ENCODE results near the gene PLPP3.
A peak's percentile ranks its signal among the peaks of the same experiment; 100 is the strongest.

PLPP3 gene

DNA sequence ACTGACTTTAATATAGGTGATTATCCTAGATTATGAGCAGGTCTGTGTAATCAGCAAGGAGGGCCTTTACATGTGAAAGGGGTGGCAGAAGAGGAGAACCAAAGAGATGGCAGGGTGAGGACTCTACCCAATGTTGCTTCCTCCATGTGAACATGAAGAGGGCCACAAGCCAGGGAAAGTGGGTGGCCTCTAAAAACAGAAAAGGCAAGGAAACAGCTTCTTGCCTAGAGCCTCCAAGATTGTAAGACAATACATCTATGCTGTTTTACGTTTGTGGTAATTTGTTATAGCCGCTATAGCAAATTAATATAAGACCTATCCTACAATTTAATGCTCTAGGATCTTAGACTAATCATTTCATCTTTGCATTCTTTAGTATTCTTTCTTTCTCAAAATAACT, 85.5 kb downstream of the PLPP3 start:
- no peak overlapping the region for H3K14ac ChIP-seq (ENCODE audit: low read length)
- H4K12ac ChIP-seq (ENCODE audit: low read depth, low read length): no peak overlapping the region
- H3K18ac ChIP-seq (ENCODE audit: low read length): peak overlapping the region; percentile 24
- H3K4me2 ChIP-seq (ENCODE audit: low read length): no peak overlapping the region
- WGBS (ENCODE audit: extremely low coverage, insufficient coverage, insufficient read length): no CpG with 5 or more reads among the region's 2 CpGs
- H3K4me1 ChIP-seq (ENCODE audit: control insufficient read depth in 1 of 2, insufficient read depth in 2 of 2, low read length in 2 of 2): peaks cover 9 to 18% of the 10 kb centered on the region in 2 experiments
- no peak overlapping the region for H2BK5ac ChIP-seq (ENCODE audit: low read depth, low read length, poor library complexity)
- peaks cover 2% of the 10 kb centered on the region for H3K79me2 ChIP-seq (ENCODE audit: control insufficient read depth, insufficient read depth, low read length, poor library complexity)
- no peak overlapping the region for H2AFZ ChIP-seq (ENCODE audit: insufficient read depth, low read length, poor library complexity)
- H3K4me3 ChIP-seq (ENCODE audit: low read depth, low read length): no peak overlapping the region
- no peak overlapping the region for H2BK12ac ChIP-seq (ENCODE audit: low read length)
- peaks cover 18 to 29% of the 10 kb centered on the region in 2 experiments for H3K36me3 ChIP-seq (ENCODE audit: control insufficient read depth in 1 of 2, insufficient read depth in 2 of 2, low read length in 2 of 2)
- no peak overlapping the region for H3K23ac ChIP-seq (ENCODE audit: low read length)
- H3K27me3 ChIP-seq (ENCODE audit: insufficient read depth, low read length): no peaks in the 10 kb centered on the region
- H3K4ac ChIP-seq (ENCODE audit: low read depth, low read length): no peak overlapping the region
- H3K27ac ChIP-seq (ENCODE audit: low read depth, low read length): peak overlapping the region; percentile 72
- H2BK120ac ChIP-seq (ENCODE audit: insufficient read depth, low read length, poor library complexity): no peak overlapping the region
- DNase-seq: no peak
- peaks cover 12% of the 10 kb centered on the region for H3K79me1 ChIP-seq (ENCODE audit: low read length)
- H3K9ac ChIP-seq (ENCODE audit: low read length): no peak overlapping the region
- H2AK5ac ChIP-seq (ENCODE audit: low read length): no peak overlapping the region
- no peaks in the 10 kb centered on the region for H3K9me3 ChIP-seq (ENCODE audit: insufficient read depth, low read depth, low read length)
- H4K91ac ChIP-seq (ENCODE audit: low read depth, low read length): no peak overlapping the region
- no peak overlapping the region for H4K8ac ChIP-seq (ENCODE audit: low read depth, low read length)

DNA sequence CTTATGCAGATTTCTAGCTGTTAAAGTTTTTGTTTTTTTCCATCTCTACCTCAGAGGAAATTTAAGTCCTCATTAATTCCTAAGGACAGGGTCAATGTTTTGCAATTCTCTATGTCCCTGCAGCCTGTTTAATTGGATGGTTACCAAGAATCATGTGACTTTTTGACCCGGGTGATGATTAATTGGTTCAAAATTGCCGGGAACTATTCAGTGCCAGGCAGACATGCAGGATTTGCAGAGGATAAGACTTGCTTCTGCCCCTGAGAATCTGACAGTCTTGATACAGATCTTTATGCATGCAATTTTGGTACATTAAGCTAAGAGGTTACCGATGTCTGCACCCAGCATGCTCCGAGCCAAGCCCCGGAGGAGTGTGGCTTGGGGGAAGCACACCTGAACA, 87.9 kb downstream of the PLPP3 start:
- Histone ChIP-seq H3K4ac (ENCODE audit: low read depth, low read length) (no peak overlapping the region), H2AK5ac (ENCODE audit: low read length) (no peak overlapping the region), H3K14ac (ENCODE audit: low read length) (peak overlapping the region; percentile 42), H4K12ac (ENCODE audit: low read depth, low read length) (no peak overlapping the region), H3K79me2 (ENCODE audit: control insufficient read depth, insufficient read depth, low read length, poor library complexity) (peaks cover 2% of the 10 kb centered on the region), H2AFZ (ENCODE audit: insufficient read depth, low read length, poor library complexity) (no peak overlapping the region), H3K9ac (ENCODE audit: low read length) (no peak overlapping the region), H2BK120ac (ENCODE audit: insufficient read depth, low read length, poor library complexity) (no peak overlapping the region), H4K8ac (ENCODE audit: low read depth, low read length) (peak overlapping the region; percentile 14), H2BK12ac (ENCODE audit: low read length) (no peak overlapping the region), H3K4me1 (ENCODE audit: control insufficient read depth in 1 of 2, insufficient read depth in 2 of 2, low read length in 2 of 2) (peaks cover 9 to 17% of the 10 kb centered on the region in 2 experiments), H3K4me3 (ENCODE audit: low read depth, low read length) (no peak overlapping the region), H3K4me2 (ENCODE audit: low read length) (no peak overlapping the region), H3K23ac (ENCODE audit: low read length) (no peak overlapping the region), H3K18ac (ENCODE audit: low read length) (no peak overlapping the region), H3K9me3 (ENCODE audit: insufficient read depth, low read depth, low read length) (no peaks in the 10 kb centered on the region), H3K36me3 (ENCODE audit: control insufficient read depth in 1 of 2, insufficient read depth in 2 of 2, low read length in 2 of 2) (peaks cover 16 to 22% of the 10 kb centered on the region in 2 experiments), H3K27me3 (ENCODE audit: insufficient read depth, low read length) (no peaks in the 10 kb centered on the region), H3K79me1 (ENCODE audit: low read length) (peaks cover 12% of the 10 kb centered on the region), H3K27ac (ENCODE audit: low read depth, low read length) (peak overlapping the region; percentile 22), H4K91ac (ENCODE audit: low read depth, low read length) (no peak overlapping the region), H2BK5ac (ENCODE audit: low read depth, low read length, poor library complexity) (no peak overlapping the region)
- no CpG with 5 or more reads among the region's 5 CpGs for WGBS (ENCODE audit: extremely low coverage, insufficient coverage, insufficient read length)
- peak in 1 of 2 donors; percentile 21 for DNase-seq

- H3K79me2 ChIP-seq (ENCODE audit: control insufficient read depth, insufficient read depth, low read length, poor library complexity): peaks cover 2% of the 10 kb centered on the region
- H3K9me3 ChIP-seq (ENCODE audit: insufficient read depth, low read depth, low read length): no peaks in the 10 kb centered on the region
- peaks cover 14% of the 10 kb centered on the region in 2 experiments for H3K36me3 ChIP-seq (ENCODE audit: control insufficient read depth in 1 of 2, insufficient read depth in 2 of 2, low read length in 2 of 2)
- no peak overlapping the region for H2BK12ac ChIP-seq (ENCODE audit: low read length)
- no peak overlapping the region for H2AK5ac ChIP-seq (ENCODE audit: low read length)
- H2BK5ac ChIP-seq (ENCODE audit: low read depth, low read length, poor library complexity): no peak overlapping the region
- H3K18ac ChIP-seq (ENCODE audit: low read length): no peak overlapping the region
- H3K4me1 ChIP-seq (ENCODE audit: control insufficient read depth in 1 of 2, insufficient read depth in 2 of 2, low read length in 2 of 2): peaks cover 6 to 13% of the 10 kb centered on the region in 2 experiments
- H2AFZ ChIP-seq (ENCODE audit: insufficient read depth, low read length, poor library complexity): no peak overlapping the region
- no peak overlapping the region for H3K4ac ChIP-seq (ENCODE audit: low read depth, low read length)
- no peak for DNase-seq
- H4K91ac ChIP-seq (ENCODE audit: low read depth, low read length): no peak overlapping the region
- H3K4me3 ChIP-seq (ENCODE audit: low read depth, low read length): no peak overlapping the region
- H2BK120ac ChIP-seq (ENCODE audit: insufficient read depth, low read length, poor library complexity): no peak overlapping the region
- WGBS (ENCODE audit: extremely low coverage, insufficient coverage, insufficient read length): no CpG with 5 or more reads among the region's 2 CpGs
- H3K27ac ChIP-seq (ENCODE audit: low read depth, low read length): no peak overlapping the region
- no peak overlapping the region for H3K14ac ChIP-seq (ENCODE audit: low read length)
- no peak overlapping the region for H3K23ac ChIP-seq (ENCODE audit: low read length)
- H3K79me1 ChIP-seq (ENCODE audit: low read length): peaks cover 8% of the 10 kb centered on the region
- no peak overlapping the region for H4K12ac ChIP-seq (ENCODE audit: low read depth, low read length)
- no peak overlapping the region for H3K4me2 ChIP-seq (ENCODE audit: low read length)
- no peak overlapping the region for H3K9ac ChIP-seq (ENCODE audit: low read length)
- no peaks in the 10 kb centered on the region for H3K27me3 ChIP-seq (ENCODE audit: insufficient read depth, low read length)
- no peak overlapping the region for H4K8ac ChIP-seq (ENCODE audit: low read depth, low read length)
Observed at GRCh38 chr1:56490619-56491018, 88.7 kb downstream of the PLPP3 start.

GRCh38 chr1:56489695-56490094, 89.7 kb downstream of the PLPP3 start:
- Histone ChIP-seq H3K4me3 (ENCODE audit: low read depth, low read length) (no peak overlapping the region), H2BK12ac (ENCODE audit: low read length) (no peak overlapping the region), H3K4me2 (ENCODE audit: low read length) (no peak overlapping the region), H3K14ac (ENCODE audit: low read length) (no peak overlapping the region), H3K18ac (ENCODE audit: low read length) (no peak overlapping the region), H4K12ac (ENCODE audit: low read depth, low read length) (no peak overlapping the region), H4K91ac (ENCODE audit: low read depth, low read length) (no peak overlapping the region), H3K27me3 (ENCODE audit: insufficient read depth, low read length) (no peaks in the 10 kb centered on the region), H2AFZ (ENCODE audit: insufficient read depth, low read length, poor library complexity) (no peak overlapping the region), H2BK120ac (ENCODE audit: insufficient read depth, low read length, poor library complexity) (no peak overlapping the region), H3K9me3 (ENCODE audit: insufficient read depth, low read depth, low read length) (no peaks in the 10 kb centered on the region), H3K9ac (ENCODE audit: low read length) (no peak overlapping the region), H2BK5ac (ENCODE audit: low read depth, low read length, poor library complexity) (no peak overlapping the region), H3K4ac (ENCODE audit: low read depth, low read length) (no peak overlapping the region), H3K79me2 (ENCODE audit: control insufficient read depth, insufficient read depth, low read length, poor library complexity) (no peaks in the 10 kb centered on the region), H4K8ac (ENCODE audit: low read depth, low read length) (no peak overlapping the region), H3K4me1 (ENCODE audit: control insufficient read depth in 1 of 2, insufficient read depth in 2 of 2, low read length in 2 of 2) (peaks cover 0 to 7% of the 10 kb centered on the region in 2 experiments), H3K79me1 (ENCODE audit: low read length) (peaks cover 8% of the 10 kb centered on the region), H3K27ac (ENCODE audit: low read depth, low read length) (no peak overlapping the region), H3K36me3 (ENCODE audit: control insufficient read depth in 1 of 2, insufficient read depth in 2 of 2, low read length in 2 of 2) (peaks cover 8 to 10% of the 10 kb centered on the region in 2 experiments), H3K23ac (ENCODE audit: low read length) (no peak overlapping the region), H2AK5ac (ENCODE audit: low read length) (no peak overlapping the region)
- DNase-seq: no peak
- no CpG with 5 or more reads among the region's 8 CpGs for WGBS (ENCODE audit: extremely low coverage, insufficient coverage, insufficient read length)

Data from trophoblast cell (in vitro differentiated cells and primary cell).